ENCODE measurements around the gene C1QTNF6. TPM values are rescaled to one million over a fixed set of nuclear protein-coding genes. Genes with fewer than 3 reads are reported as not detected.

Gene C1QTNF6
- total and polyA plus RNA-seq, 2 donors (not counting 3 experiments of a cell fraction or from before 2014, with no cell fraction given): 20.2 to 27.6 TPM

DNA sequence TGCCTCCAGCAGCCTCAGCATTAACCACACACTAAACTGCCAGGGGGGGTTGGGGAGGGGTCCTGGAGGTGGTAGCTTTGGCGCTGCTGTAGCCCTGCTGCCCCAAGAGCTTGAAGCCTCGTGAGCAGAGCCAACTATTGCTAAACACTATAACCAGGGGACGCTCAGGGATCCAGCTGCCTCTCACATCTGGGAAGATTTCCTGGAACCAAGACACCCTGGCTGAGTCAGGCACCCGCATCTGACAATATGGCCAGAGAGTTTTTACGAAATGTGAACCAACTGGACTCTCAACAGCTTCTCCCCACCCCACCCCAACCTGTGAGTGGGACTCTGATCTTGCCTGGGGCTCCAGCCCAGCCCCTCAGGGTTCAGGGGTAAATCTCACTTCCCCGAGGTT is 14.3 kb downstream of the C1QTNF6 start:
- no peaks in the 10 kb centered on the region for H3K79me2 ChIP-seq (ENCODE audit: control insufficient read depth, insufficient read depth, low read length)
- no peak overlapping the region for H3K4me2 ChIP-seq (ENCODE audit: insufficient read depth, low read length)
- FAIRE-seq (no peak), DNase-seq (ENCODE audit: low read depth, low spot score) (no peak)
- H3K9me3 ChIP-seq (replicated peaks; ENCODE audit: control insufficient read depth, insufficient read depth, low read length): no peaks in the 10 kb centered on the region
- peaks cover 29% of the 10 kb centered on the region for H3K4me1 ChIP-seq (ENCODE audit: control insufficient read depth, extremely low read depth, insufficient read depth, low read length)
- ChIA-PET CTCF (interaction anchor here (5.5 kb wide), 1 partner anchor 24 kb away, joined by 54 read pairs; no protein-coding TSS in a partner anchor), POLR2A (no interaction called here)
- no peaks in the 10 kb centered on the region for H3K27me3 ChIP-seq (ENCODE audit: control insufficient read depth in 2 of 2, insufficient read depth in 2 of 2, low read length in 2 of 2)
- no peaks in the 10 kb centered on the region for H3K36me3 ChIP-seq (ENCODE audit: control insufficient read depth in 2 of 2, extremely low read depth in 1 of 2, insufficient read depth in 2 of 2, low read length in 2 of 2)
- no peak for TF ChIP-seq MYC (IDR thresholded peaks at IDR 0.05; ENCODE audit: low read depth, low read length)
- no peak for TF ChIP-seq POLR2A (IDR thresholded peaks at IDR 0.05; ENCODE audit: low read depth, low read length)
- no peak for TF ChIP-seq JUN (IDR thresholded peaks at IDR 0.05; ENCODE audit: borderline replicate concordance, insufficient read depth, insufficient read length, low read depth)
- no peak for TF ChIP-seq GATA2 (IDR thresholded peaks at IDR 0.05; ENCODE audit: insufficient read depth, insufficient read length, low read depth, low read length)
- TF ChIP-seq, protein P1, sequence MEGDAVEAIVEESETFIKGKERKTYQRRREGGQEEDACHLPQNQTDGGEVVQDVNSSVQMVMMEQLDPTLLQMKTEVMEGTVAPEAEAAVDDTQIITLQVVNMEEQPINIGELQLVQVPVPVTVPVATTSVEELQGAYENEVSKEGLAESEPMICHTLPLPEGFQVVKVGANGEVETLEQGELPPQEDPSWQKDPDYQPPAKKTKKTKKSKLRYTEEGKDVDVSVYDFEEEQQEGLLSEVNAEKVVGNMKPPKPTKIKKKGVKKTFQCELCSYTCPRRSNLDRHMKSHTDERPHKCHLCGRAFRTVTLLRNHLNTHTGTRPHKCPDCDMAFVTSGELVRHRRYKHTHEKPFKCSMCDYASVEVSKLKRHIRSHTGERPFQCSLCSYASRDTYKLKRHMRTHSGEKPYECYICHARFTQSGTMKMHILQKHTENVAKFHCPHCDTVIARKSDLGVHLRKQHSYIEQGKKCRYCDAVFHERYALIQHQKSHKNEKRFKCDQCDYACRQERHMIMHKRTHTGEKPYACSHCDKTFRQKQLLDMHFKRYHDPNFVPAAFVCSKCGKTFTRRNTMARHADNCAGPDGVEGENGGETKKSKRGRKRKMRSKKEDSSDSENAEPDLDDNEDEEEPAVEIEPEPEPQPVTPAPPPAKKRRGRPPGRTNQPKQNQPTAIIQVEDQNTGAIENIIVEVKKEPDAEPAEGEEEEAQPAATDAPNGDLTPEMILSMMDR (IDR thresholded peaks at IDR 0.05; ENCODE audit: extremely low read depth in 1 of 2, insufficient read depth in 1 of 2, low read depth in 1 of 2, low read length in 2 of 2): no peak
- no peak for TF ChIP-seq POLR2AphosphoS5 (IDR thresholded peaks at IDR 0.05; ENCODE audit: insufficient read depth, low read depth, low read length)
- no peak for TF ChIP-seq EZH2 (IDR thresholded peaks at IDR 0.05; ENCODE audit: borderline replicate concordance, low read depth, low read length, severe bottlenecking)
- TF ChIP-seq FOS (IDR thresholded peaks at IDR 0.05; ENCODE audit: borderline replicate concordance, insufficient read depth, low read length): no peak
- H2AFZ ChIP-seq (ENCODE audit: low read depth, low read length): no peak overlapping the region
- no peaks in the 10 kb centered on the region for H4K20me1 ChIP-seq (replicated peaks; ENCODE audit: control insufficient read depth, extremely low read depth, insufficient read depth, low read length)
- no peaks in the 10 kb centered on the region for H3K9me1 ChIP-seq (replicated peaks; ENCODE audit: control insufficient read depth, extremely low read depth, insufficient read depth, low read length)
- no peak overlapping the region for H3K4me3 ChIP-seq (replicated peaks in 1 of 3; ENCODE audit: insufficient read depth in 1 of 3, low read depth in 1 of 3, low read length in 3 of 3)
- intact Hi-C loops (cut with micrococcal nuclease) (loop anchor here (2.0 kb wide), 1 partner anchor 15 kb away; the partner anchor contains the start of gene C1QTNF6), dilution Hi-C loops (cut with MboI; ENCODE audit: extremely low pct_ligation_motif_present, low sequenced_read_pairs) (no loop called here)
- no peak overlapping the region for H3K9ac ChIP-seq (replicated peaks; ENCODE audit: extremely low read depth, insufficient read depth, low read length)
- no TSS peak for BruUV-seq (replicated peaks)
- no peak overlapping the region for H3K27ac ChIP-seq (ENCODE audit: insufficient read depth, low read depth, low read length)

Data from endothelial cell of umbilical vein (primary cell).